ENCODE data around the gene LRRC53.

Gene LRRC53

GRCh38 chr1:74528123-74528522 is 15.7 kb upstream of the LRRC53 start:
- POLR2A ChIA-PET, result no interaction called here
- H3K36me3 ChIP-seq (ENCODE audit: control insufficient read depth in 4 of 4, insufficient read depth in 4 of 4, low read length in 3 of 4), result no peaks in the 10 kb centered on the region

GRCh38 chr1:74526708-74527107 is 14.3 kb upstream of the LRRC53 start:
- WGBS (ENCODE audit: insufficient coverage), result no CpG with 5 or more reads among the region's 2 CpGs
- CTCF ChIA-PET, result no interaction called here

More at GRCh38 chr1:74528123-74528522, 15.7 kb upstream of the LRRC53 start:
- no peak for DNase-seq
- Histone ChIP-seq H3K27me3 (replicated peaks in 2 of 5; ENCODE audit: control insufficient read depth in 4 of 5, insufficient read depth in 5 of 5, low read length in 4 of 5) (no peaks in the 10 kb centered on the region), H3K27ac (ENCODE audit: insufficient read depth in 1 of 2, low read depth in 1 of 2, low read length in 2 of 2, poor library complexity in 1 of 2, severe bottlenecking in 2 of 2) (no peak overlapping the region), H3K9me3 (ENCODE audit: control extremely low read depth in 1 of 5, control insufficient read depth in 4 of 5, insufficient read depth in 2 of 5, low read depth in 1 of 5, low read length in 4 of 5) (no peaks in the 10 kb centered on the region), H3K4me3 (ENCODE audit: control insufficient read depth in 1 of 7, extremely low read depth in 1 of 7, insufficient read depth in 4 of 7, low read depth in 2 of 7, low read length in 6 of 7) (no peak overlapping the region), H3K4me1 (ENCODE audit: control extremely low read depth in 1 of 4, control insufficient read depth in 4 of 4, insufficient read depth in 4 of 4, low read length in 3 of 4) (no peaks in the 10 kb centered on the region)
- 92% methylated on average over 4 of the region's 4 CpGs for WGBS (ENCODE audit: insufficient coverage)
- CTCF ChIA-PET, result no interaction called here

GRCh38 chr1:74523873-74524480 is 11.6 kb upstream of the LRRC53 start:
- ChIA-PET POLR2A (no interaction called here), CTCF (no interaction called here)
- Histone ChIP-seq H3K4me3 (ENCODE audit: control insufficient read depth in 1 of 7, extremely low read depth in 1 of 7, insufficient read depth in 4 of 7, low read depth in 2 of 7, low read length in 6 of 7) (no peak overlapping the region), H3K4me1 (ENCODE audit: control extremely low read depth in 1 of 4, control insufficient read depth in 4 of 4, insufficient read depth in 4 of 4, low read length in 3 of 4) (no peaks in the 10 kb centered on the region), H3K9me3 (ENCODE audit: control extremely low read depth in 1 of 5, control insufficient read depth in 4 of 5, insufficient read depth in 2 of 5, low read depth in 1 of 5, low read length in 4 of 5) (peaks cover 0 to 2% (median 0%) of the 10 kb centered on the region in 5 experiments), H3K27ac (ENCODE audit: insufficient read depth in 1 of 2, low read depth in 1 of 2, low read length in 2 of 2, poor library complexity in 1 of 2, severe bottlenecking in 2 of 2) (no peak overlapping the region), H3K27me3 (replicated peaks in 2 of 5; ENCODE audit: control insufficient read depth in 4 of 5, insufficient read depth in 5 of 5, low read length in 4 of 5) (no peaks in the 10 kb centered on the region), H3K36me3 (ENCODE audit: control insufficient read depth in 4 of 4, insufficient read depth in 4 of 4, low read length in 3 of 4) (no peaks in the 10 kb centered on the region)
- WGBS (ENCODE audit: insufficient coverage), result 100% methylated on average over 1 of the region's 2 CpGs
- DNase-seq, result no peak

More at GRCh38 chr1:74526708-74527107, 14.3 kb upstream of the LRRC53 start:
- Histone ChIP-seq H3K27me3 (replicated peaks in 2 of 5; ENCODE audit: control insufficient read depth in 4 of 5, insufficient read depth in 5 of 5, low read length in 4 of 5) (no peaks in the 10 kb centered on the region), H3K4me1 (ENCODE audit: control extremely low read depth in 1 of 4, control insufficient read depth in 4 of 4, insufficient read depth in 4 of 4, low read length in 3 of 4) (no peaks in the 10 kb centered on the region), H3K36me3 (ENCODE audit: control insufficient read depth in 4 of 4, insufficient read depth in 4 of 4, low read length in 3 of 4) (no peaks in the 10 kb centered on the region), H3K9me3 (ENCODE audit: control extremely low read depth in 1 of 5, control insufficient read depth in 4 of 5, insufficient read depth in 2 of 5, low read depth in 1 of 5, low read length in 4 of 5) (peaks cover 0 to 2% (median 0%) of the 10 kb centered on the region in 5 experiments), H3K27ac (ENCODE audit: insufficient read depth in 1 of 2, low read depth in 1 of 2, low read length in 2 of 2, poor library complexity in 1 of 2, severe bottlenecking in 2 of 2) (no peak overlapping the region), H3K4me3 (ENCODE audit: control insufficient read depth in 1 of 7, extremely low read depth in 1 of 7, insufficient read depth in 4 of 7, low read depth in 2 of 7, low read length in 6 of 7) (no peak overlapping the region)
- DNase-seq, result no peak
- POLR2A ChIA-PET, result no interaction called here

- DNase-seq, result no peak
- H3K4me3 ChIP-seq (ENCODE audit: control insufficient read depth in 1 of 7, extremely low read depth in 1 of 7, insufficient read depth in 4 of 7, low read depth in 2 of 7, low read length in 6 of 7), result no peak overlapping the region
- CTCF ChIA-PET, result interaction anchor here (0.9 kb wide), 1 partner anchor 33 kb away, joined by 3 read pairs; no protein-coding TSS in a partner anchor
- H3K36me3 ChIP-seq (ENCODE audit: control insufficient read depth in 4 of 4, insufficient read depth in 4 of 4, low read length in 3 of 4), result no peaks in the 10 kb centered on the region
- POLR2A ChIA-PET, result no interaction called here
- WGBS (ENCODE audit: insufficient coverage), result 39% methylated on average over 2 of the region's 4 CpGs
- no peaks in the 10 kb centered on the region for H3K27me3 ChIP-seq (replicated peaks in 2 of 5; ENCODE audit: control insufficient read depth in 4 of 5, insufficient read depth in 5 of 5, low read length in 4 of 5)
- H3K9me3 ChIP-seq (ENCODE audit: control extremely low read depth in 1 of 5, control insufficient read depth in 4 of 5, insufficient read depth in 2 of 5, low read depth in 1 of 5, low read length in 4 of 5), result peaks cover 0 to 2% (median 0%) of the 10 kb centered on the region in 5 experiments
- no peaks in the 10 kb centered on the region for H3K4me1 ChIP-seq (ENCODE audit: control extremely low read depth in 1 of 4, control insufficient read depth in 4 of 4, insufficient read depth in 4 of 4, low read length in 3 of 4)
- no peak overlapping the region for H3K27ac ChIP-seq (ENCODE audit: insufficient read depth in 1 of 2, low read depth in 1 of 2, low read length in 2 of 2, poor library complexity in 1 of 2, severe bottlenecking in 2 of 2)
Observed at GRCh38 chr1:74522148-74522547, 9.7 kb upstream of the LRRC53 start.

GRCh38 chr1:74517599-74518051 is 5.2 kb upstream of the LRRC53 start:
- H3K9me3 ChIP-seq (ENCODE audit: control extremely low read depth in 1 of 5, control insufficient read depth in 4 of 5, insufficient read depth in 2 of 5, low read depth in 1 of 5, low read length in 4 of 5), result peaks cover 0 to 2% (median 0%) of the 10 kb centered on the region in 5 experiments
- CTCF ChIA-PET, result no interaction called here
- no peaks in the 10 kb centered on the region for H3K36me3 ChIP-seq (ENCODE audit: control insufficient read depth in 4 of 4, insufficient read depth in 4 of 4, low read length in 3 of 4)
- H3K27ac ChIP-seq (ENCODE audit: insufficient read depth in 1 of 2, low read depth in 1 of 2, low read length in 2 of 2, poor library complexity in 1 of 2, severe bottlenecking in 2 of 2), result no peak overlapping the region
- no peak overlapping the region for H3K4me3 ChIP-seq (ENCODE audit: control insufficient read depth in 1 of 7, extremely low read depth in 1 of 7, insufficient read depth in 4 of 7, low read depth in 2 of 7, low read length in 6 of 7)
- DNase-seq, result no peak
- POLR2A ChIA-PET, result no interaction called here
- 94% methylated on average over 6 of the region's 6 CpGs for WGBS (ENCODE audit: insufficient coverage)
- H3K27me3 ChIP-seq (replicated peaks in 2 of 5; ENCODE audit: control insufficient read depth in 4 of 5, insufficient read depth in 5 of 5, low read length in 4 of 5), result no peaks in the 10 kb centered on the region
- H3K4me1 ChIP-seq (ENCODE audit: control extremely low read depth in 1 of 4, control insufficient read depth in 4 of 4, insufficient read depth in 4 of 4, low read length in 3 of 4), result no peaks in the 10 kb centered on the region

- ChIA-PET POLR2A (no interaction called here), CTCF (interaction anchor here (1.4 kb wide), 1 partner anchor 9 kb away, joined by 4 read pairs; no protein-coding TSS in a partner anchor)
- no peak overlapping the region for H3K4me3 ChIP-seq (ENCODE audit: control insufficient read depth in 1 of 7, extremely low read depth in 1 of 7, insufficient read depth in 4 of 7, low read depth in 2 of 7, low read length in 6 of 7)
- H3K36me3 ChIP-seq (ENCODE audit: control insufficient read depth in 4 of 4, insufficient read depth in 4 of 4, low read length in 3 of 4), result no peaks in the 10 kb centered on the region
- no peak overlapping the region for H3K27ac ChIP-seq (ENCODE audit: insufficient read depth in 1 of 2, low read depth in 1 of 2, low read length in 2 of 2, poor library complexity in 1 of 2, severe bottlenecking in 2 of 2)
- WGBS (ENCODE audit: insufficient coverage), result 93% methylated on average over 3 of the region's 8 CpGs
- H3K27me3 ChIP-seq (replicated peaks in 2 of 5; ENCODE audit: control insufficient read depth in 4 of 5, insufficient read depth in 5 of 5, low read length in 4 of 5), result no peaks in the 10 kb centered on the region
- H3K4me1 ChIP-seq (ENCODE audit: control extremely low read depth in 1 of 4, control insufficient read depth in 4 of 4, insufficient read depth in 4 of 4, low read length in 3 of 4), result no peaks in the 10 kb centered on the region
- DNase-seq, result no peak
- no peaks in the 10 kb centered on the region for H3K9me3 ChIP-seq (ENCODE audit: control extremely low read depth in 1 of 5, control insufficient read depth in 4 of 5, insufficient read depth in 2 of 5, low read depth in 1 of 5, low read length in 4 of 5)
Observed at GRCh38 chr1:74513411-74514300, 1.2 kb upstream of the LRRC53 start.

GRCh38 chr1:74508449-74508848 is 4.0 kb downstream of the LRRC53 start:
- Histone ChIP-seq H3K27ac (ENCODE audit: insufficient read depth in 1 of 2, low read depth in 1 of 2, low read length in 2 of 2, poor library complexity in 1 of 2, severe bottlenecking in 2 of 2) (no peak overlapping the region), H3K4me1 (ENCODE audit: control extremely low read depth in 1 of 4, control insufficient read depth in 4 of 4, insufficient read depth in 4 of 4, low read length in 3 of 4) (no peaks in the 10 kb centered on the region), H3K9me3 (ENCODE audit: control extremely low read depth in 1 of 5, control insufficient read depth in 4 of 5, insufficient read depth in 2 of 5, low read depth in 1 of 5, low read length in 4 of 5) (no peaks in the 10 kb centered on the region), H3K36me3 (ENCODE audit: control insufficient read depth in 4 of 4, insufficient read depth in 4 of 4, low read length in 3 of 4) (no peaks in the 10 kb centered on the region), H3K4me3 (ENCODE audit: control insufficient read depth in 1 of 7, extremely low read depth in 1 of 7, insufficient read depth in 4 of 7, low read depth in 2 of 7, low read length in 6 of 7) (no peak overlapping the region), H3K27me3 (replicated peaks in 2 of 5; ENCODE audit: control insufficient read depth in 4 of 5, insufficient read depth in 5 of 5, low read length in 4 of 5) (peaks cover 0 to 7% (median 0%) of the 10 kb centered on the region in 5 experiments)
- DNase-seq, result no peak
- POLR2A ChIA-PET, result no interaction called here
- CTCF ChIA-PET, result no interaction called here
- WGBS (ENCODE audit: insufficient coverage), result 63% methylated on average over 3 of the region's 3 CpGs

Measured in common myeloid progenitor, CD34-positive (primary cell).